Testis (tissue), 2 donors: ENCODE data around the gene PYM1.

Experiments
- CTCF ChIP-seq, 3 experiments: fragments of 450-650 bp in 2 of 3; fragments of 200-600 bp in 1 of 3; sonication (generic) in 1 of 3; IDR thresholded peaks; one replicate each; pipeline ENCODE4 v1.5.1; 2016 to 2019; ENCODE audit warnings: antibody characterized with exemption in 3 of 3, mild to moderate bottlenecking in 2 of 3, moderate library complexity in 1 of 3
- POLR2A ChIP-seq: fragments of 450-650 bp; IDR thresholded peaks from one replicate; pipeline ENCODE4 v1.6.1; 2017; ENCODE audit warnings: antibody characterized with exemption, mild to moderate bottlenecking, moderate library complexity

- TF ChIP-seq CTCF (IDR thresholded peaks at IDR 0.05): no peak
- TF ChIP-seq POLR2A: no peak
These were observed 11.3 kb upstream of the PYM1 start for GRCh38 chr12:55938826-55939501.
